ENCODE measurements around the gene LOXL4. TPM values are rescaled to one million over a fixed set of nuclear protein-coding genes. Genes with fewer than 3 reads are reported as not detected.

Gene LOXL4
- total RNA-seq, 4 donors from 2014 or later: 1.6 to 6.9 (median 4.7) TPM

- no peak for TF ChIP-seq POLR2A (IDR thresholded peaks at IDR 0.05)
- TF ChIP-seq, protein P1, sequence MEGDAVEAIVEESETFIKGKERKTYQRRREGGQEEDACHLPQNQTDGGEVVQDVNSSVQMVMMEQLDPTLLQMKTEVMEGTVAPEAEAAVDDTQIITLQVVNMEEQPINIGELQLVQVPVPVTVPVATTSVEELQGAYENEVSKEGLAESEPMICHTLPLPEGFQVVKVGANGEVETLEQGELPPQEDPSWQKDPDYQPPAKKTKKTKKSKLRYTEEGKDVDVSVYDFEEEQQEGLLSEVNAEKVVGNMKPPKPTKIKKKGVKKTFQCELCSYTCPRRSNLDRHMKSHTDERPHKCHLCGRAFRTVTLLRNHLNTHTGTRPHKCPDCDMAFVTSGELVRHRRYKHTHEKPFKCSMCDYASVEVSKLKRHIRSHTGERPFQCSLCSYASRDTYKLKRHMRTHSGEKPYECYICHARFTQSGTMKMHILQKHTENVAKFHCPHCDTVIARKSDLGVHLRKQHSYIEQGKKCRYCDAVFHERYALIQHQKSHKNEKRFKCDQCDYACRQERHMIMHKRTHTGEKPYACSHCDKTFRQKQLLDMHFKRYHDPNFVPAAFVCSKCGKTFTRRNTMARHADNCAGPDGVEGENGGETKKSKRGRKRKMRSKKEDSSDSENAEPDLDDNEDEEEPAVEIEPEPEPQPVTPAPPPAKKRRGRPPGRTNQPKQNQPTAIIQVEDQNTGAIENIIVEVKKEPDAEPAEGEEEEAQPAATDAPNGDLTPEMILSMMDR (IDR thresholded peaks at IDR 0.05 in 4 of 5, conservative IDR thresholded peaks at IDR 0.05 in 1 of 5): no peak
- no peaks in the 10 kb centered on the region for H3K27me3 ChIP-seq
- peaks cover 0 to 14% of the 10 kb centered on the region in 2 donors for H3K4me1 ChIP-seq
- in situ Hi-C loops (cut with MboI; ENCODE audit: low sequenced_read_pairs in 4 of 4): no loop called here
- H3K4me3 ChIP-seq: no peak overlapping the region
- intact Hi-C loops (cut with DNase I; ENCODE audit: low total_unique reads): no loop called here
- no peak overlapping the region for H3K27ac ChIP-seq
- DNase-seq: no peak
- no peaks in the 10 kb centered on the region for H3K36me3 ChIP-seq
- no peak for ATAC-seq
- no peaks in the 10 kb centered on the region for H3K9me3 ChIP-seq
Measured at GRCh38 chr10:98285416-98285815, 17.4 kb upstream of the LOXL4 start.

- no peaks in the 10 kb centered on the region for H3K27me3 ChIP-seq
- DNase-seq (no peak), ATAC-seq (no peak)
- H3K36me3 ChIP-seq: no peaks in the 10 kb centered on the region
- H3K27ac ChIP-seq: no peak overlapping the region
- no peaks in the 10 kb centered on the region for H3K9me3 ChIP-seq
- no peak overlapping the region for H3K4me3 ChIP-seq
- in situ Hi-C loops (cut with MboI; ENCODE audit: low sequenced_read_pairs in 4 of 4) (no loop called here), intact Hi-C loops (cut with DNase I; ENCODE audit: low total_unique reads) (no loop called here)
- TF ChIP-seq, protein P1 (IDR thresholded peaks at IDR 0.05 in 4 of 5, conservative IDR thresholded peaks at IDR 0.05 in 1 of 5): no peak
- TF ChIP-seq POLR2A (IDR thresholded peaks at IDR 0.05): no peak
- H3K4me1 ChIP-seq: no peaks in the 10 kb centered on the region
Measured at GRCh38 chr10:98276311-98276710, 8.3 kb upstream of the LOXL4 start.

- ATAC-seq (no peak), DNase-seq (no peak)
- peaks cover 9 to 14% of the 10 kb centered on the region in 2 donors for H3K4me1 ChIP-seq
- H3K9me3 ChIP-seq: no peaks in the 10 kb centered on the region
- H3K27ac ChIP-seq: no peak overlapping the region
- intact Hi-C loops (cut with DNase I; ENCODE audit: low total_unique reads) (no loop called here), in situ Hi-C loops (cut with MboI; ENCODE audit: low sequenced_read_pairs in 4 of 4) (loop anchor here in 1 of 4 donors (25.0 kb wide), 1 partner anchor 163 kb away; the partner anchor contains the start of gene HPS1)
- no peaks in the 10 kb centered on the region for H3K27me3 ChIP-seq
- H3K4me3 ChIP-seq: no peak overlapping the region
- H3K36me3 ChIP-seq: no peaks in the 10 kb centered on the region
- TF ChIP-seq, protein P1 (IDR thresholded peaks at IDR 0.05 in 4 of 5, conservative IDR thresholded peaks at IDR 0.05 in 1 of 5): no peak
- TF ChIP-seq POLR2A (IDR thresholded peaks at IDR 0.05): no peak
Measured at GRCh38 chr10:98274562-98274961, 6.6 kb upstream of the LOXL4 start.

GRCh38 chr10:98273057-98273850 is 5.3 kb upstream of the LOXL4 start:
- no peak for TF ChIP-seq POLR2A (IDR thresholded peaks at IDR 0.05)
- TF ChIP-seq, protein P1 (IDR thresholded peaks at IDR 0.05 in 4 of 5, conservative IDR thresholded peaks at IDR 0.05 in 1 of 5): no peak
- H3K9me3 ChIP-seq: no peaks in the 10 kb centered on the region
- in situ Hi-C loops (cut with MboI; ENCODE audit: low sequenced_read_pairs in 4 of 4) (loop anchor here in 1 of 4 donors (25.0 kb wide), 1 partner anchor 164 kb away; the partner anchor contains the start of gene HPS1), intact Hi-C loops (cut with DNase I; ENCODE audit: low total_unique reads) (no loop called here)
- no peak for ATAC-seq
- peaks cover 15 to 23% of the 10 kb centered on the region in 2 donors for H3K4me1 ChIP-seq
- no peaks in the 10 kb centered on the region for H3K36me3 ChIP-seq
- H3K27ac ChIP-seq: no peak overlapping the region
- no peak overlapping the region for H3K4me3 ChIP-seq
- no peaks in the 10 kb centered on the region for H3K27me3 ChIP-seq
- no peak for DNase-seq
